SK-N-SH (cell line): Measurements from ENCODE around the gene AGK. TPM values are rescaled to one million over a fixed set of nuclear protein-coding genes. Genes with fewer than 3 reads are reported as not detected.

Source experiments
- CTCF ChIA-PET: fragments of 300-600, 350-600 bp; formaldehyde crosslinking; extraction: SDS; loops from one replicate; lab custom pipeline; 2021; lab: Yijun Ruan, JAX
- POLR2A ChIA-PET: fragments of 350-600 bp; sonication (Branson Sonifier 250); formaldehyde crosslinking; extraction: SDS; loops from one replicate; lab custom pipeline; 2020; ENCODE audit warnings: antibody characterized with exemption, inconsistent platforms; lab: Yijun Ruan, JAX
- DNase-seq: peaks from one replicate; pipeline ENCODE4 v3.0.0; 2012
- H2AFZ ChIP-seq: fragments of 200-600 bp; sonication (generic); 2 replicates; pipeline ENCODE4 v1.8.1; 2016; ENCODE audit warnings: antibody characterized with exemption, mild to moderate bottlenecking, low read depth
- H3F3A ChIP-seq: fragments of 200-600 bp; sonication (generic); replicated peaks from 2 replicates; pipeline ENCODE3; 2016; ENCODE audit warnings: antibody characterized with exemption, mild to moderate bottlenecking; ENCODE audit not compliant: insufficient read depth
- H3K27ac ChIP-seq, 2 experiments: fragments of 200-500 bp in 1 of 2; fragments of 200-600 bp in 1 of 2; sonication (Bioruptor generic) in 1 of 2; sonication (generic), shearing (Covaris generic) in 1 of 2; 2 replicates each; pipeline versions ENCODE4 v1.5.1 to v1.6.1; 2014 to 2016; ENCODE audit warnings: low read depth in 2 of 2, inconsistent platforms in 1 of 2, low read length in 1 of 2, mild to moderate bottlenecking in 1 of 2, mixed read lengths in 1 of 2
- H3K27me3 ChIP-seq: fragments of 200-600 bp; sonication (generic), shearing (Covaris generic); 2 replicates; pipeline ENCODE4 v1.6.1; 2016; ENCODE audit warnings: mixed run types; ENCODE audit not compliant: insufficient read depth
- H3K36me3 ChIP-seq, 2 experiments: fragments of 200-500 bp in 1 of 2; fragments of 200-600 bp in 1 of 2; sonication (Bioruptor generic) in 1 of 2; sonication (generic) in 1 of 2; replicated peaks in 1 of 2; 2 replicates each; pipeline versions ENCODE3 to v1.5.1; 2014 to 2016; ENCODE audit warnings: low read length in 1 of 2, mild to moderate bottlenecking in 1 of 2; ENCODE audit not compliant: insufficient read depth in 2 of 2, control insufficient read depth in 1 of 2
- H3K4me1 ChIP-seq, 2 experiments: fragments of 200-500 bp in 1 of 2; fragments of 200-600 bp in 1 of 2; sonication (Bioruptor generic) in 1 of 2; sonication (generic), shearing (Covaris generic) in 1 of 2; 2 replicates each; pipeline versions ENCODE4 v1.5.1 to v1.6.1; 2014 to 2016; ENCODE audit warnings: low read depth in 1 of 2, low read length in 1 of 2, mixed run types in 1 of 2; ENCODE audit not compliant: insufficient read depth in 2 of 2, control insufficient read depth in 1 of 2
- H3K4me2 ChIP-seq: fragments of 200-600 bp; sonication (generic), shearing (Covaris generic); 2 replicates; pipeline ENCODE4 v1.6.1; 2017; ENCODE audit warnings: mixed run types
- H3K4me3 ChIP-seq, 2 experiments: fragments of 200-500 bp in 1 of 2; fragments of 200-600 bp in 1 of 2; sonication (Bioruptor generic) in 1 of 2; sonication (generic), shearing (Covaris generic) in 1 of 2; 2 replicates each; pipeline versions ENCODE4 v1.5.1 to v1.8.1; 2014 to 2016; ENCODE audit warnings: low read depth in 2 of 2, inconsistent platforms in 1 of 2, low read length in 1 of 2, mild to moderate bottlenecking in 1 of 2, mixed read lengths in 1 of 2, moderate library complexity in 1 of 2
- H3K79me2 ChIP-seq: fragments of 200-600 bp; sonication (generic); 2 replicates; pipeline ENCODE4 v1.8.1; 2017; ENCODE audit warnings: mild to moderate bottlenecking; ENCODE audit not compliant: insufficient read depth
- H3K9ac ChIP-seq: fragments of 200-600 bp; sonication (generic); 2 replicates; pipeline ENCODE4 v1.6.1; 2017; ENCODE audit warnings: mixed run types
- H3K9me2 ChIP-seq: fragments of 200-600 bp; sonication (generic); 2 replicates; pipeline ENCODE4 v1.6.1; 2017; ENCODE audit warnings: mixed run types
- H3K9me3 ChIP-seq: fragments of 200-600 bp; sonication (generic); 2 replicates; pipeline ENCODE4 v1.6.1; 2017; ENCODE audit warnings: mixed run types, mild to moderate bottlenecking, moderate library complexity
- H4K20me1 ChIP-seq: fragments of 200-600 bp; sonication (generic); 2 replicates; pipeline ENCODE4 v1.6.1; 2017; ENCODE audit warnings: mild to moderate bottlenecking, mixed run types; ENCODE audit not compliant: insufficient read depth
- CHD2 ChIP-seq: fragments of 150-350 bp; IDR thresholded peaks from 2 replicates; pipeline ENCODE4 v1.6.1; 2018; ENCODE audit warnings: low read length; ENCODE audit not compliant: partially characterized antibody
- ELF1 ChIP-seq: IDR thresholded peaks from 2 replicates; pipeline ENCODE4 v1.4.0; 2012
- FOXM1 ChIP-seq: IDR thresholded peaks from 2 replicates; pipeline ENCODE4 v1.4.0; 2012; ENCODE audit warnings: low read depth, mild to moderate bottlenecking
- RCOR1 ChIP-seq: fragments of 150-350 bp; IDR thresholded peaks from 2 replicates; pipeline ENCODE4 v1.6.1; 2017; ENCODE audit warnings: antibody characterized with exemption, low read length
- REST ChIP-seq: IDR thresholded peaks from 2 replicates; pipeline ENCODE4 v1.6.1; 2012; ENCODE audit warnings: mild to moderate bottlenecking, low read depth, low read length, moderate library complexity
- YY1 ChIP-seq: IDR thresholded peaks from 2 replicates; pipeline ENCODE4 v1.4.0; 2012; ENCODE audit warnings: low read depth, mild to moderate bottlenecking
- WGBS: methylation state at CpG from one replicate; pipeline ENCODE4 v1.1.6; 2017; ENCODE audit warnings: low lambda C conversion rate; 5-methylcytosine and 5-hydroxymethylcytosine counted together
- polyA plus RNA-seq, 3 experiments: library from polyadenylated mRNA; depleted of rRNA; stranded (reverse); fragments of >200 nt; gene quantifications; 2 replicates each; pipeline ENCODE4 v1.2.3, GENCODE V29; 2012

Gene AGK
- polyA plus RNA-seq, 1 of the 3 experiments (the other 2 are of a cell fraction), result 45.7 TPM

GRCh38 chr7:141550386-141551093, 670 bp upstream of the AGK start:
- H3K4me2 ChIP-seq, result peak overlapping the region; percentile 83
- POLR2A ChIA-PET, result interaction anchor here (0.7 to 2.6 kb wide), 7 partner anchors 9 to 536 kb away, joined by 3 to 15 read pairs (median 6); partner anchors contain the start of genes MRPS33 and SSBP1
- peak overlapping the region; percentile 96 for H2AFZ ChIP-seq
- H4K20me1 ChIP-seq, result no peaks in the 10 kb centered on the region
- no peak for TF ChIP-seq RCOR1
- TF ChIP-seq, all 33 proteins: peak for 0
- H3K36me3 ChIP-seq, result peaks cover 1 to 4% of the 10 kb centered on the region in 2 experiments
- no peaks in the 10 kb centered on the region for H3K27me3 ChIP-seq
- H3K4me3 ChIP-seq, result peak overlapping the region; percentile 76 to 84
- no peaks in the 10 kb centered on the region for H3F3A ChIP-seq
- peak overlapping the region; percentile 86 for H3K9ac ChIP-seq
- peaks cover 28% of the 10 kb centered on the region for H3K79me2 ChIP-seq
- WGBS, result 48% methylated on average over 18 of the region's 18 CpGs
- CTCF ChIA-PET, result interaction anchor here (0.7 to 5.6 kb wide), 12 partner anchors 16 to 1158 kb away, joined by 3 to 53 read pairs (median 4); partner anchors contain the start of gene SSBP1
- DNase-seq, result peak; percentile 68
- peaks cover 0 to 16% of the 10 kb centered on the region in 2 experiments; a peak in 3 of 4 replicates for H3K4me1 ChIP-seq
- no peaks in the 10 kb centered on the region for H3K9me3 ChIP-seq
- H3K9me2 ChIP-seq, result no peaks in the 10 kb centered on the region
- H3K27ac ChIP-seq, result peak overlapping the region; percentile 25 to 84; a peak in 3 of 4 replicates

- Histone ChIP-seq H2AFZ (peak overlapping the region; percentile 96), H3K4me2 (peak overlapping the region; percentile 83), H3K27me3 (no peaks in the 10 kb centered on the region), H3K4me1 (peaks cover 0 to 16% of the 10 kb centered on the region in 2 experiments; a peak in 3 of 4 replicates), H3K9ac (peak overlapping the region; percentile 86), H3F3A (no peaks in the 10 kb centered on the region), H3K36me3 (peaks cover 10 to 12% of the 10 kb centered on the region in 2 experiments), H3K27ac (peak overlapping the region; percentile 25 to 84; a peak in 3 of 4 replicates), H3K79me2 (peaks cover 28% of the 10 kb centered on the region), H3K9me2 (no peaks in the 10 kb centered on the region), H3K4me3 (peak overlapping the region; percentile 76 to 84), H4K20me1 (no peaks in the 10 kb centered on the region), H3K9me3 (no peaks in the 10 kb centered on the region)
- ChIA-PET CTCF (interaction anchor here (1.0 to 5.6 kb wide), 6 partner anchors 18 to 479 kb away, joined by 3 to 53 read pairs (median 8); partner anchors contain the start of gene SSBP1), POLR2A (interaction anchor here (0.5 to 2.6 kb wide), 9 partner anchors 10 to 904 kb away, joined by 3 to 15 read pairs (median 5); partner anchors contain the start of genes MRPS33 and SSBP1)
- TF ChIP-seq ELF1, result no peak
- no peak for TF ChIP-seq FOXM1
- TF ChIP-seq REST, result no peak
- no peak for TF ChIP-seq YY1
- no peak for TF ChIP-seq CHD2
- 12% methylated on average over 4 of the region's 4 CpGs for WGBS
- no peak for DNase-seq
Measured at GRCh38 chr7:141551782-141552181, 572 bp downstream of the AGK start.
